PC-3 (cell line): ENCODE results near the gene DOCK8. TPM values are rescaled to one million over a fixed set of nuclear protein-coding genes. Genes with fewer than 3 reads are reported as not detected.

ENCODE experiments used
- ATAC-seq: fragments of 200-7000 bp; cut with Tn5 transposase; 2 replicates; pipeline ENCODE4 v1.9.1; 2020; ENCODE audit warnings: mild to moderate bottlenecking, moderate library complexity
- BruUV-seq: library from RNA; stranded (reverse); fragments of 400-500 nt; replicated peaks from 2 replicates; lab custom pipeline; 2021; lab: Mats Ljungman, UMichigan
- CTCF ChIA-PET: fragments of 300-600 bp; sonication (Branson Sonifier 250); formaldehyde crosslinking; loops from one replicate; lab custom pipeline; 2022; ENCODE audit warnings: antibody characterized with exemption; lab: Charles Lee
- POLR2A ChIA-PET: fragments of 300-600 bp; sonication (Branson Sonifier 250); formaldehyde crosslinking; loops from one replicate; lab custom pipeline; 2022; ENCODE audit warnings: antibody characterized with exemption; ENCODE audit not compliant: unreplicated experiment; lab: Charles Lee
- DNase-seq: peaks from one replicate; pipeline ENCODE4 v3.0.0-alpha.2; 2015
- H2AFZ ChIP-seq: fragments of 300-600 bp; sonication (generic); 2 replicates; pipeline ENCODE4 v1.6.0; 2016; ENCODE audit warnings: antibody characterized with exemption, low read length
- H3F3A ChIP-seq: fragments of 300-600 bp; sonication (generic); one replicate; pipeline ENCODE4 v1.6.0; 2017; ENCODE audit warnings: antibody characterized with exemption, low read length, control low read depth, mild to moderate bottlenecking; ENCODE audit not compliant: unreplicated experiment
- H3K27ac ChIP-seq: fragments of 300-600 bp; sonication (generic); 2 replicates; pipeline ENCODE4 v1.5.1; 2016; ENCODE audit warnings: mild to moderate bottlenecking, low read length
- H3K27me3 ChIP-seq: fragments of 300-600 bp; sonication (generic); 2 replicates; pipeline ENCODE4 v1.6.1; 2016; ENCODE audit warnings: low read length, mixed read lengths
- H3K36me3 ChIP-seq: fragments of 300-600 bp; sonication (generic); 2 replicates; pipeline ENCODE4 v1.6.1; 2016; ENCODE audit warnings: low read depth, mixed run types, low read length, mixed read lengths
- H3K4me1 ChIP-seq: fragments of 300-600 bp; sonication (generic); 2 replicates; pipeline ENCODE4 v1.5.1; 2016; ENCODE audit warnings: low read length; ENCODE audit not compliant: insufficient read depth
- H3K4me2 ChIP-seq: fragments of 300-600 bp; sonication (generic); 2 replicates; pipeline ENCODE4 v1.6.0; 2016; ENCODE audit warnings: low read length
- H3K4me3 ChIP-seq: fragments of 300-600 bp; sonication (generic); 2 replicates; pipeline ENCODE4 v1.5.1; 2016; ENCODE audit warnings: mild to moderate bottlenecking, low read length, mixed read lengths
- H3K79me2 ChIP-seq: fragments of 300-600 bp; sonication (generic); 2 replicates; pipeline ENCODE4 v1.6.1; 2017; ENCODE audit warnings: low read length, mixed read lengths
- H3K9ac ChIP-seq: fragments of 300-600 bp; sonication (generic); 2 replicates; pipeline ENCODE4 v1.6.0; 2016; ENCODE audit warnings: mild to moderate bottlenecking, low read length
- H3K9me2 ChIP-seq: fragments of 300-600 bp; sonication (generic); replicated peaks from 2 replicates; pipeline ENCODE4 v1.6.1; 2016; ENCODE audit warnings: mixed run types, low read length, mixed read lengths
- H3K9me3 ChIP-seq: fragments of 300-600 bp; sonication (generic); 2 replicates; pipeline ENCODE4 v1.6.1; 2016; ENCODE audit warnings: low read length, mixed read lengths
- H4K20me1 ChIP-seq: fragments of 300-600 bp; sonication (generic); 2 replicates; pipeline ENCODE4 v1.6.1; 2016; ENCODE audit warnings: low read length, mixed read lengths
- EZH2 ChIP-seq: fragments of 300-600 bp; sonication (generic); IDR thresholded peaks from one replicate; pipeline ENCODE4 v1.6.1; 2017; ENCODE audit warnings: antibody characterized with exemption, mild to moderate bottlenecking, low read length; ENCODE audit not compliant: unreplicated experiment
- EZH2phosphoT487 ChIP-seq: fragments of 300-600 bp; sonication (generic); IDR thresholded peaks from 2 replicates; pipeline ENCODE4 v1.6.1; 2018; ENCODE audit warnings: mild to moderate bottlenecking, antibody characterized with exemption, low read length, borderline replicate concordance
- intact Hi-C: fragments of 100-400 bp; cut with micrococcal nuclease; formaldehyde crosslinking; loops from 2 replicates; pipeline ENCODE4 v1.9.0; 2023
- total RNA-seq: library from RNA; depleted of rRNA; stranded (reverse); fragments of >200 nt; gene quantifications from 2 replicates; pipeline ENCODE4 v1.2.3, GENCODE V29; 2014
- TF ChIP-seq, protein P1 (sequence below): fragments of 300-600 bp; sonication (generic); conservative IDR thresholded peaks from 2 replicates; pipeline ENCODE4 v1.5.1; 2017; ENCODE audit warnings: antibody characterized with exemption, low read depth, mild to moderate bottlenecking, low read length

The DOCK8 gene
- total RNA-seq, 1 experiment from 2014 or later = 1.9 TPM

DNA sequence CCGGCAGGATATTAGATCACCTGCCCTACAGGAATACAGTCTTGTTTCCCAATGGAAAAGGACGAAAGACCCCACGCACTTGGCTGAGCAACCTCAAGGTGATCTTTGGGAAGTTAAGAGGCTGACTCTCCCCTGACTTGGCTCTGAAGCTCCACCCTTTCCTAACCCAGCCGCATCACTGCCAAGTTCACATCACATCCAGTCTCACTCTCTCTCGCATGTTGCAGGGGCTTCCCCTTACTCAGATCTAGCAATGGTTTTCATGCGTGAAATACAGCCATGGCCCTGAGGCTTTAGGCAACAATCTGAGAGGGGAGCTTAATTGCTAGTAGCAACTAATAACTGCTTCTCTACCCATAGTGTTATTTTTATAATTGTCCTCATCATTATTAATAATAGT, 211.6 kb downstream of the DOCK8 start:
- no peak overlapping the region for H2AFZ ChIP-seq
- H3K4me2 ChIP-seq = no peak overlapping the region
- 0 out of 2 replicates have a peak, but pooled peaks cover 5% of the 10 kb centered on the region for H3K4me1 ChIP-seq
- H3F3A ChIP-seq = no peaks in the 10 kb centered on the region
- no TSS peak for BruUV-seq
- no peaks in the 10 kb centered on the region for H3K9me2 ChIP-seq
- ChIA-PET POLR2A (no interaction called here), CTCF (no interaction called here)
- intact Hi-C loops = no loop called here
- TF ChIP-seq EZH2phosphoT487 = no peak
- no peak for TF ChIP-seq EZH2
- TF ChIP-seq, protein P1, sequence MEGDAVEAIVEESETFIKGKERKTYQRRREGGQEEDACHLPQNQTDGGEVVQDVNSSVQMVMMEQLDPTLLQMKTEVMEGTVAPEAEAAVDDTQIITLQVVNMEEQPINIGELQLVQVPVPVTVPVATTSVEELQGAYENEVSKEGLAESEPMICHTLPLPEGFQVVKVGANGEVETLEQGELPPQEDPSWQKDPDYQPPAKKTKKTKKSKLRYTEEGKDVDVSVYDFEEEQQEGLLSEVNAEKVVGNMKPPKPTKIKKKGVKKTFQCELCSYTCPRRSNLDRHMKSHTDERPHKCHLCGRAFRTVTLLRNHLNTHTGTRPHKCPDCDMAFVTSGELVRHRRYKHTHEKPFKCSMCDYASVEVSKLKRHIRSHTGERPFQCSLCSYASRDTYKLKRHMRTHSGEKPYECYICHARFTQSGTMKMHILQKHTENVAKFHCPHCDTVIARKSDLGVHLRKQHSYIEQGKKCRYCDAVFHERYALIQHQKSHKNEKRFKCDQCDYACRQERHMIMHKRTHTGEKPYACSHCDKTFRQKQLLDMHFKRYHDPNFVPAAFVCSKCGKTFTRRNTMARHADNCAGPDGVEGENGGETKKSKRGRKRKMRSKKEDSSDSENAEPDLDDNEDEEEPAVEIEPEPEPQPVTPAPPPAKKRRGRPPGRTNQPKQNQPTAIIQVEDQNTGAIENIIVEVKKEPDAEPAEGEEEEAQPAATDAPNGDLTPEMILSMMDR = no peak
- DNase-seq = no peak
- no peaks in the 10 kb centered on the region for H3K9me3 ChIP-seq
- no peak overlapping the region for H3K27ac ChIP-seq
- no peaks in the 10 kb centered on the region for H3K36me3 ChIP-seq
- ATAC-seq = no peak
- no peak overlapping the region for H3K9ac ChIP-seq
- no peaks in the 10 kb centered on the region for H3K79me2 ChIP-seq
- H4K20me1 ChIP-seq = no peaks in the 10 kb centered on the region
- H3K4me3 ChIP-seq = no peak overlapping the region
- no peaks in the 10 kb centered on the region for H3K27me3 ChIP-seq

DNA sequence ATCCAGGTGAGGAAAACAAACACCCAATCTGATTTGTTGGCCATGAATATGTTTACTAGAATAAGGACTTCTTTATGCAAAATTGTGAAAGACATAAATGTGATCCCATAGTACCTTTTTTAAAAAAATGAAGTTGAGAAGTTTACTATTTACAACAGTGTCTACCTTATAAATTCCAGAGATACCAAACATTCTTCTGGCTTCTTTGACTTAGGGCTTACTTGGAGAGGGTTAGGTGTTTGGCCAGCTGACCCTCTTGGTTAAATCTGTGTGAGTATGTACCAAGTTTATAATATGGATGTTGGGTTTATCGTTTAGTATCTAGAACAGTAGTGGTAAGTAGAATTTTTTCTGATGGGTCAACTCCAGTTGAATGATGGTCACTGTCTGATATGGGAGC, 212.3 kb downstream of the DOCK8 start:
- H3K9ac ChIP-seq = no peak overlapping the region
- no peak for ATAC-seq
- H2AFZ ChIP-seq = no peak overlapping the region
- no peaks in the 10 kb centered on the region for H3K36me3 ChIP-seq
- no peaks in the 10 kb centered on the region for H3K9me2 ChIP-seq
- TF ChIP-seq EZH2 (no peak), EZH2phosphoT487 (no peak)
- TF ChIP-seq, protein P1 = no peak
- H3K27me3 ChIP-seq = no peaks in the 10 kb centered on the region
- H3F3A ChIP-seq = no peaks in the 10 kb centered on the region
- no peak overlapping the region for H3K4me2 ChIP-seq
- H3K4me1 ChIP-seq = 0 out of 2 replicates have a peak, but pooled peaks cover 5% of the 10 kb centered on the region
- H3K9me3 ChIP-seq = no peaks in the 10 kb centered on the region
- H3K79me2 ChIP-seq = no peaks in the 10 kb centered on the region
- DNase-seq = peak; percentile 36
- ChIA-PET CTCF (no interaction called here), POLR2A (no interaction called here)
- H3K27ac ChIP-seq = no peak overlapping the region
- H4K20me1 ChIP-seq = no peaks in the 10 kb centered on the region
- no TSS peak for BruUV-seq
- no peak overlapping the region for H3K4me3 ChIP-seq
- intact Hi-C loops = no loop called here

DNA sequence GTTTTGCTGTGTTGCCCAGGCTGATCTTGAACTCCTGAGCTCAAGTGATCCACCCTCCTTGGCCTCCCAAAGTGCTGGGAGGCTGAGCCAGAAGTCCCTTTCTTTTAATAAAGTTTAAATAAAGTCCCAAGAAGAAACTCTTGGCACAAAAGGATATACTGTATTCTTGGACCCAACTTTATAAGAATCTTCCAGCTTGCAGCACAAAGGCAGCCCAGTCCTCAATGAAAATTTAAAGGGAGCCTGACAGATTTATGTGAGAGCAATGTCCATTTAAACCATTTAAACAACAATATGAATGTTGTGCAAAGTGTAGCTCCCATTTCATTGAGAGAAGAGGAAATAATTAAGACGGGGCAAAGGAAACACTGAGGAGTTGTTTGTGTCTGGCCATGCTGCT, 217.0 kb downstream of the DOCK8 start:
- H3K27me3 ChIP-seq = no peaks in the 10 kb centered on the region
- TF ChIP-seq EZH2 (no peak), EZH2phosphoT487 (no peak)
- TF ChIP-seq, protein P1 = no peak
- H3K27ac ChIP-seq = no peak overlapping the region
- BruUV-seq = no TSS peak
- 0 out of 2 replicates have a peak, but pooled peaks cover 3% of the 10 kb centered on the region for H3K4me1 ChIP-seq
- no peaks in the 10 kb centered on the region for H3K9me3 ChIP-seq
- ATAC-seq (no peak), DNase-seq (no peak)
- H3K9me2 ChIP-seq = no peaks in the 10 kb centered on the region
- no peak overlapping the region for H3K4me2 ChIP-seq
- ChIA-PET POLR2A (no interaction called here), CTCF (no interaction called here)
- H3K79me2 ChIP-seq = no peaks in the 10 kb centered on the region
- intact Hi-C loops = no loop called here
- no peak overlapping the region for H3K9ac ChIP-seq
- H3F3A ChIP-seq = no peaks in the 10 kb centered on the region
- H3K4me3 ChIP-seq = no peak overlapping the region
- no peak overlapping the region for H2AFZ ChIP-seq
- H3K36me3 ChIP-seq = no peaks in the 10 kb centered on the region
- no peaks in the 10 kb centered on the region for H4K20me1 ChIP-seq
